Keratinocyte (primary cell): Measurements from ENCODE around the gene ANKRD7. TPM values are rescaled to one million over a fixed set of nuclear protein-coding genes. Genes with fewer than 3 reads are reported as not detected.

Experiments
- DNase-seq: peaks from one replicate; pipeline ENCODE4 v3.0.0-alpha.2; 2011; ENCODE audit warnings: low read depth, missing footprints, low spot score
- FAIRE-seq: peaks from 2 replicates; lab custom pipeline; 2011; peaks lifted over from hg19 to GRCh38; lab: Jason Lieb, UNC
- H2AFZ ChIP-seq: 2 replicates; pipeline ENCODE4 v1.6.0; 2012; ENCODE audit warnings: low read length, control low read depth, inconsistent platforms; ENCODE audit not compliant: control insufficient read depth
- H3K27ac ChIP-seq: 2 replicates; pipeline ENCODE4 v1.5.1; 2011; ENCODE audit warnings: low read length; ENCODE audit not compliant: control insufficient read depth, insufficient read depth
- H3K27me3 ChIP-seq: 3 replicates; pipeline ENCODE4 v1.6.0; 2011; ENCODE audit warnings: low read length; ENCODE audit not compliant: control insufficient read depth, insufficient read depth; ENCODE audit errors: extremely low read depth
- H3K36me3 ChIP-seq, 2 experiments: 2 replicates in 1 of 2; 3 replicates in 1 of 2; pipeline ENCODE4 v1.5.1; 2011; ENCODE audit warnings: low read length in 2 of 2, mild to moderate bottlenecking in 1 of 2; ENCODE audit not compliant: control insufficient read depth in 2 of 2, insufficient read depth in 2 of 2; ENCODE audit errors: extremely low read depth in 1 of 2
- H3K4me1 ChIP-seq: 3 replicates; pipeline ENCODE4 v1.5.1; 2011; ENCODE audit warnings: low read length; ENCODE audit not compliant: control insufficient read depth, insufficient read depth; ENCODE audit errors: extremely low read depth
- H3K4me2 ChIP-seq: 3 replicates; pipeline ENCODE4 v1.6.0; 2011; ENCODE audit warnings: low read depth, low read length; ENCODE audit not compliant: control insufficient read depth, insufficient read depth; ENCODE audit errors: extremely low read depth
- H3K4me3 ChIP-seq, 3 experiments: fragments of 200-600 bp in 1 of 3; sonication (generic) in 1 of 3; 2 replicates in 2 of 3; 3 replicates in 1 of 3; pipeline ENCODE4 v1.5.1; 2011 to 2016; ENCODE audit warnings: low read length in 3 of 3, mild to moderate bottlenecking in 3 of 3, control low read depth in 2 of 3, inconsistent platforms in 1 of 3, low read depth in 1 of 3, mixed read lengths in 1 of 3, mixed run types in 1 of 3, moderate library complexity in 1 of 3; ENCODE audit not compliant: control insufficient read depth in 2 of 3, insufficient read depth in 2 of 3; ENCODE audit errors: extremely low read depth in 1 of 3
- H3K79me2 ChIP-seq: 2 replicates; pipeline ENCODE4 v1.6.0; 2012; ENCODE audit warnings: low read length; ENCODE audit not compliant: control insufficient read depth, insufficient read depth
- H3K9ac ChIP-seq: 3 replicates; pipeline ENCODE4 v1.6.0; 2011; ENCODE audit warnings: low read length; ENCODE audit not compliant: control insufficient read depth, insufficient read depth; ENCODE audit errors: extremely low read depth
- H3K9me1 ChIP-seq: 3 replicates; pipeline ENCODE4 v1.6.0; 2011; ENCODE audit warnings: low read length; ENCODE audit not compliant: control insufficient read depth, insufficient read depth; ENCODE audit errors: extremely low read depth
- H3K9me3 ChIP-seq: 2 replicates; pipeline ENCODE4 v1.5.1; 2012; ENCODE audit warnings: low read depth, low read length; ENCODE audit not compliant: control insufficient read depth
- H4K20me1 ChIP-seq: 3 replicates; pipeline ENCODE4 v1.6.0; 2011; ENCODE audit warnings: low read length; ENCODE audit not compliant: control insufficient read depth, insufficient read depth; ENCODE audit errors: extremely low read depth
- CTCF ChIP-seq, 3 experiments: IDR thresholded peaks in 1 of 3; conservative IDR thresholded peaks in 1 of 3; optimal IDR thresholded peaks in 1 of 3; 2 replicates in 2 of 3; 3 replicates in 1 of 3; pipeline versions ENCODE3 to v1.5.1; 2011; ENCODE audit warnings: low read length in 3 of 3, mild to moderate bottlenecking in 3 of 3, moderate library complexity in 2 of 3, control low read depth in 1 of 3, inconsistent platforms in 1 of 3; ENCODE audit not compliant: insufficient read depth in 2 of 3; ENCODE audit errors: extremely low read depth in 1 of 3
- EZH2 ChIP-seq: IDR thresholded peaks from one replicate; pipeline ENCODE4 v1.6.1; 2012; ENCODE audit warnings: inconsistent platforms, mild to moderate bottlenecking, low read length, moderate library complexity
- dilution Hi-C: fragments of 300-500 bp; cut with MboI; formaldehyde crosslinking; loops from one replicate; pipeline ENCODE4 v1.7.0; 2020; ENCODE audit warnings: low sequenced_read_pairs; ENCODE audit not compliant: extremely low pct_ligation_motif_present
- polyA plus RNA-seq, 5 experiments: library from polyadenylated mRNA; depleted of rRNA in 3 of 5; stranded (reverse) in 3 of 5; stranded (forward) in 1 of 5; unstranded in 1 of 5; fragments of >200 nt; gene quantifications; 1 replicate in 1 of 5; 2 replicates in 3 of 5; 3 replicates in 1 of 5; pipeline versions ENCODE4 v1.2.1 to v1.2.3, GENCODE V29; 2011 to 2012; ENCODE audit warnings: missing spikeins in 2 of 5, low read depth in 1 of 5, low replicate concordance in 1 of 5

Gene ANKRD7
- polyA plus RNA-seq, 1 donor (not counting 4 experiments of a cell fraction or from before 2014, with no cell fraction given): 0.26 TPM

- Histone ChIP-seq H3K4me1 (no peaks in the 10 kb centered on the region), H4K20me1 (no peaks in the 10 kb centered on the region), H2AFZ (no peak overlapping the region), H3K9me3 (no peaks in the 10 kb centered on the region), H3K9me1 (no peaks in the 10 kb centered on the region), H3K4me3 (no peak overlapping the region), H3K9ac (no peak overlapping the region), H3K4me2 (no peak overlapping the region), H3K79me2 (no peaks in the 10 kb centered on the region), H3K27me3 (no peaks in the 10 kb centered on the region), H3K27ac (no peak overlapping the region), H3K36me3 (no peaks in the 10 kb centered on the region)
- dilution Hi-C loops: no loop called here
- TF ChIP-seq CTCF (optimal IDR thresholded peaks at IDR 0.05 in 1 of 3, IDR thresholded peaks at IDR 0.05 in 1 of 3, conservative IDR thresholded peaks at IDR 0.05 in 1 of 3; ENCODE audit: extremely low read depth in 1 of 3, insufficient read depth in 2 of 3, low read length in 3 of 3) (no peak), EZH2 (no peak)
- FAIRE-seq (no peak), DNase-seq (no peak)
Observed at GRCh38 chr7:118280319-118281012, 56.0 kb downstream of the ANKRD7 start.

GRCh38 chr7:118281196-118281595 is 56.7 kb downstream of the ANKRD7 start:
- Histone ChIP-seq H3K9ac (no peak overlapping the region), H3K4me1 (no peaks in the 10 kb centered on the region), H3K36me3 (no peaks in the 10 kb centered on the region), H3K27ac (no peak overlapping the region), H2AFZ (no peak overlapping the region), H4K20me1 (no peaks in the 10 kb centered on the region), H3K9me1 (no peaks in the 10 kb centered on the region), H3K4me3 (no peak overlapping the region), H3K79me2 (no peaks in the 10 kb centered on the region), H3K27me3 (no peaks in the 10 kb centered on the region), H3K4me2 (no peak overlapping the region), H3K9me3 (no peaks in the 10 kb centered on the region)
- FAIRE-seq: no peak
- no peak for DNase-seq
- dilution Hi-C loops: no loop called here
- TF ChIP-seq CTCF (optimal IDR thresholded peaks at IDR 0.05 in 1 of 3, IDR thresholded peaks at IDR 0.05 in 1 of 3, conservative IDR thresholded peaks at IDR 0.05 in 1 of 3; ENCODE audit: extremely low read depth in 1 of 3, insufficient read depth in 2 of 3, low read length in 3 of 3) (no peak), EZH2 (no peak)
